Astrocyte of the spinal cord (primary cell): ENCODE results near the gene RESF1.
A peak's percentile ranks its signal among the peaks of the same experiment; 100 is the strongest.

ENCODE experiments used
- DNase-seq: peaks from one replicate; pipeline ENCODE4 v3.0.0; 2011; ENCODE audit warnings: low read depth, low spot score
- H3K4me3 ChIP-seq: 2 replicates; pipeline ENCODE4 v1.5.1; 2011; ENCODE audit warnings: low read depth, mild to moderate bottlenecking, low read length, moderate library complexity
- CTCF ChIP-seq: IDR thresholded peaks from 2 replicates; pipeline ENCODE4 v1.5.1; 2012; ENCODE audit warnings: low read depth, mild to moderate bottlenecking, low read length, inconsistent platforms
- in situ Hi-C: cut with HindIII; loops from 2 replicates; pipeline ENCODE4 v1.10.0; 2017; ENCODE audit warnings: low sequenced_read_pairs

RESF1 gene

GRCh38 chr12:31970199-31970598 is 11.0 kb downstream of the RESF1 start:
- H3K4me3 ChIP-seq = no peak overlapping the region
- in situ Hi-C loops = no loop called here
- DNase-seq = no peak
- no peak for TF ChIP-seq CTCF

- DNase-seq = no peak
- in situ Hi-C loops = no loop called here
- no peak for TF ChIP-seq CTCF
- no peak overlapping the region for H3K4me3 ChIP-seq
Observed at GRCh38 chr12:31973818-31974217, 14.6 kb downstream of the RESF1 start.

- H3K4me3 ChIP-seq = no peak overlapping the region
- no peak for TF ChIP-seq CTCF
- in situ Hi-C loops = no loop called here
- no peak for DNase-seq
Observed at GRCh38 chr12:31974673-31975072, 15.5 kb downstream of the RESF1 start.

- TF ChIP-seq CTCF = no peak
- in situ Hi-C loops = no loop called here
- no peak for DNase-seq
- H3K4me3 ChIP-seq = no peak overlapping the region
Observed at GRCh38 chr12:31984806-31985591, 25.8 kb downstream of the RESF1 start.

GRCh38 chr12:31985832-31986231 is 26.6 kb downstream of the RESF1 start:
- in situ Hi-C loops = no loop called here
- TF ChIP-seq CTCF = no peak
- no peak for DNase-seq
- H3K4me3 ChIP-seq = no peak overlapping the region

GRCh38 chr12:31989571-31990362 is 30.6 kb downstream of the RESF1 start:
- no peak overlapping the region for H3K4me3 ChIP-seq
- DNase-seq = peak; percentile 7
- TF ChIP-seq CTCF = no peak
- in situ Hi-C loops = no loop called here
